Subcutaneous adipose tissue (tissue), 4 donors: ENCODE measurements around the gene FAM219A. TPM values are rescaled to one million over a fixed set of nuclear protein-coding genes. Genes with fewer than 3 reads are reported as not detected.

Experiments used
- CTCF ChIP-seq: fragments of 450-650 bp; IDR thresholded peaks from one replicate; pipeline ENCODE4 v1.5.1; 2016; ENCODE audit warnings: low read depth, mild to moderate bottlenecking, control low read depth, antibody characterized with exemption, moderate library complexity
- total RNA-seq, 4 donors: library from RNA; depleted of rRNA; stranded (reverse); fragments of >200 nt; gene quantifications; one replicate each; pipeline ENCODE4 v1.1.0, GENCODE V29; 2016

The FAM219A gene
- total RNA-seq, 4 donors from 2014 or later: 5.1 to 13.9 (median 7.9) TPM

- no peak for TF ChIP-seq CTCF
Measured at GRCh38 chr9:34383904-34384303, 74.5 kb downstream of the FAM219A start.

- TF ChIP-seq CTCF: no peak
Measured at GRCh38 chr9:34382879-34383278, 75.5 kb downstream of the FAM219A start.

- no peak for TF ChIP-seq CTCF
Measured at GRCh38 chr9:34382054-34382453, 76.3 kb downstream of the FAM219A start.

- no peak for TF ChIP-seq CTCF
Measured at GRCh38 chr9:34381323-34381722, 77.0 kb downstream of the FAM219A start.

GRCh38 chr9:34380511-34381315 lies 77.7 kb downstream of the FAM219A start:
- TF ChIP-seq CTCF: no peak

GRCh38 chr9:34380034-34380510 lies 78.3 kb downstream of the FAM219A start:
- TF ChIP-seq CTCF: no peak

- no peak for TF ChIP-seq CTCF
Measured at GRCh38 chr9:34379334-34380033, 78.9 kb downstream of the FAM219A start.
